ENCODE measurements around the gene GSTO2.

GSTO2 gene

GRCh38 chr10:104344219-104344618 lies 75.2 kb downstream of the GSTO2 start:
- Histone ChIP-seq H3K4me1 (peaks cover 0 to 20% (median 9%) of the 10 kb centered on the region in 4 donors), H3K4me3 (no peak overlapping the region), H3K27me3 (no peaks in the 10 kb centered on the region), H3K36me3 (no peaks in the 10 kb centered on the region), H3K9me3 (no peaks in the 10 kb centered on the region), H3K27ac (no peak overlapping the region)
- no peak for TF ChIP-seq CTCF (IDR thresholded peaks at IDR 0.05)
- no peak for DNase-seq
- intact Hi-C loops (cut with DNase I; ENCODE audit: low total_unique reads): no loop called here

GRCh38 chr10:104345515-104345914 lies 76.5 kb downstream of the GSTO2 start:
- Histone ChIP-seq H3K36me3 (no peaks in the 10 kb centered on the region), H3K4me1 (peaks cover 0 to 15% (median 5%) of the 10 kb centered on the region in 4 donors), H3K27me3 (no peaks in the 10 kb centered on the region), H3K4me3 (no peak overlapping the region), H3K9me3 (no peaks in the 10 kb centered on the region), H3K27ac (no peak overlapping the region)
- no peak for DNase-seq
- intact Hi-C loops (cut with DNase I; ENCODE audit: low total_unique reads): no loop called here
- no peak for TF ChIP-seq CTCF (IDR thresholded peaks at IDR 0.05)

- intact Hi-C loops (cut with DNase I; ENCODE audit: low total_unique reads): no loop called here
These were observed 77.0 kb downstream of the GSTO2 start for GRCh38 chr10:104345941-104346340.

GRCh38 chr10:104347295-104348045 lies 78.5 kb downstream of the GSTO2 start:
- intact Hi-C loops (cut with DNase I; ENCODE audit: low total_unique reads): no loop called here

More at GRCh38 chr10:104345941-104346340, 77.0 kb downstream of the GSTO2 start:
- DNase-seq: no peak
- Histone ChIP-seq H3K4me1 (peaks cover 0 to 13% (median 4%) of the 10 kb centered on the region in 4 donors), H3K36me3 (no peaks in the 10 kb centered on the region), H3K9me3 (no peaks in the 10 kb centered on the region), H3K4me3 (no peak overlapping the region), H3K27me3 (no peaks in the 10 kb centered on the region), H3K27ac (no peak overlapping the region)
- TF ChIP-seq CTCF (IDR thresholded peaks at IDR 0.05): no peak

GRCh38 chr10:104348601-104349000 lies 79.6 kb downstream of the GSTO2 start:
- Histone ChIP-seq H3K27ac (no peak overlapping the region), H3K36me3 (no peaks in the 10 kb centered on the region), H3K4me1 (peaks cover 0 to 16% (median 8%) of the 10 kb centered on the region in 4 donors), H3K4me3 (no peak overlapping the region), H3K9me3 (no peaks in the 10 kb centered on the region), H3K27me3 (no peaks in the 10 kb centered on the region)
- intact Hi-C loops (cut with DNase I; ENCODE audit: low total_unique reads): no loop called here
- no peak for TF ChIP-seq CTCF (IDR thresholded peaks at IDR 0.05)
- no peak for DNase-seq

More at GRCh38 chr10:104347295-104348045, 78.5 kb downstream of the GSTO2 start:
- H3K27ac ChIP-seq: no peak overlapping the region
- H3K27me3 ChIP-seq: no peaks in the 10 kb centered on the region
- H3K4me3 ChIP-seq: no peak overlapping the region
- no peaks in the 10 kb centered on the region for H3K36me3 ChIP-seq
- DNase-seq: no peak
- H3K9me3 ChIP-seq: no peaks in the 10 kb centered on the region
- no peak for TF ChIP-seq CTCF (IDR thresholded peaks at IDR 0.05)
- H3K4me1 ChIP-seq: peaks cover 0 to 13% (median 4%) of the 10 kb centered on the region in 4 donors

Measured in tibial artery (tissue), 4 donors.